IPS-NIHi11 (cell line): Measurements from ENCODE around the gene CASTOR1.
"Not testable (repeated sequence)": the region's sequence is repeated elsewhere in the genome, so short reads cannot be mapped to it uniquely, and the experiment has no call there.

ENCODE experiments used
- DNase-seq: peaks from one replicate; pipeline ENCODE4 v3.0.0; 2012; ENCODE audit warnings: mixed read lengths, low spot score

CASTOR1 gene

GRCh38 chr22:30289141-30289979 lies at the start of gene CASTOR1:
TSS of gene CASTOR1 (minus strand) at chr22:30289505. CDS start at chr22:30289497, 8 bp downstream.
- DNase-seq, result peak; percentile 99

- no peak for DNase-seq
These were observed 49.5 kb upstream of the CASTOR1 start for GRCh38 chr22:30338802-30339201.

GRCh38 chr22:30338341-30338740 lies 49.0 kb upstream of the CASTOR1 start:
- DNase-seq, result not testable (repeated sequence)

- no peak for DNase-seq
These were observed 48.1 kb upstream of the CASTOR1 start for GRCh38 chr22:30337461-30337778.

- no peak for DNase-seq
These were observed 47.6 kb upstream of the CASTOR1 start for GRCh38 chr22:30336752-30337460.

GRCh38 chr22:30335236-30335635 lies 45.9 kb upstream of the CASTOR1 start:
- no peak for DNase-seq

- no peak for DNase-seq
These were observed 45.3 kb upstream of the CASTOR1 start for GRCh38 chr22:30334646-30335045.

- no peak for DNase-seq
These were observed 44.4 kb upstream of the CASTOR1 start for GRCh38 chr22:30333707-30334087.

- no peak for DNase-seq
These were observed 43.8 kb upstream of the CASTOR1 start for GRCh38 chr22:30332994-30333706.

GRCh38 chr22:30332551-30332950 lies 43.2 kb upstream of the CASTOR1 start:
- no peak for DNase-seq

GRCh38 chr22:30328466-30329049 lies 39.3 kb upstream of the CASTOR1 start:
- no peak for DNase-seq

- peak; percentile 58 for DNase-seq
These were observed 38.6 kb upstream of the CASTOR1 start for GRCh38 chr22:30327864-30328345.

- DNase-seq, result peak; percentile 100
These were observed 37.5 kb upstream of the CASTOR1 start, which contains the start of gene TBC1D10A for GRCh38 chr22:30326706-30327362. TSS of gene TBC1D10A (minus strand) at chr22:30326941. CDS start at chr22:30326881, 60 bp downstream.

- peak; percentile 62 for DNase-seq
These were observed 37.0 kb upstream of the CASTOR1 start for GRCh38 chr22:30326255-30326705.

GRCh38 chr22:30325724-30326254 lies 36.5 kb upstream of the CASTOR1 start:
- DNase-seq, result no peak

GRCh38 chr22:30325065-30325720 lies 35.9 kb upstream of the CASTOR1 start:
- DNase-seq, result no peak

- DNase-seq, result no peak
These were observed 34.9 kb upstream of the CASTOR1 start for GRCh38 chr22:30324014-30324730.

GRCh38 chr22:30323246-30323645 lies 33.9 kb upstream of the CASTOR1 start:
- DNase-seq, result no peak

GRCh38 chr22:30321461-30321860 lies 32.2 kb upstream of the CASTOR1 start:
- DNase-seq, result no peak

GRCh38 chr22:30320021-30320556 lies 30.8 kb upstream of the CASTOR1 start:
- no peak for DNase-seq
